ENCODE data around the gene ADGRL3. TPM values are rescaled to one million over a fixed set of nuclear protein-coding genes. Genes with fewer than 3 reads are reported as not detected.

The ADGRL3 gene
- total RNA-seq, 1 donor: under 0.01 TPM

GRCh38 chr4:61922766-61923165 lies 722.6 kb downstream of the ADGRL3 start:
- no peak for DNase-seq (ENCODE audit: low read depth)
- no peak for TF ChIP-seq CTCF (IDR thresholded peaks at IDR 0.05; ENCODE audit: insufficient read depth, low read length)
- H3K4me3 ChIP-seq (ENCODE audit: low read depth, low read length): no peak overlapping the region

GRCh38 chr4:61923179-61923578 lies 723.1 kb downstream of the ADGRL3 start:
- no peak overlapping the region for H3K4me3 ChIP-seq (ENCODE audit: low read depth, low read length)
- no peak for DNase-seq (ENCODE audit: low read depth)
- TF ChIP-seq CTCF (IDR thresholded peaks at IDR 0.05; ENCODE audit: insufficient read depth, low read length): no peak

GRCh38 chr4:61924131-61924530 lies 724.0 kb downstream of the ADGRL3 start:
- DNase-seq (ENCODE audit: low read depth): no peak
- H3K4me3 ChIP-seq (ENCODE audit: low read depth, low read length): no peak overlapping the region
- TF ChIP-seq CTCF (IDR thresholded peaks at IDR 0.05; ENCODE audit: insufficient read depth, low read length): no peak

GRCh38 chr4:61933527-61933926 lies 733.4 kb downstream of the ADGRL3 start:
- no peak overlapping the region for H3K4me3 ChIP-seq (ENCODE audit: low read depth, low read length)
- TF ChIP-seq CTCF (IDR thresholded peaks at IDR 0.05; ENCODE audit: insufficient read depth, low read length): no peak

GRCh38 chr4:61934198-61934597 lies 734.1 kb downstream of the ADGRL3 start:
- no peak for DNase-seq (ENCODE audit: low read depth)
- no peak for TF ChIP-seq CTCF (IDR thresholded peaks at IDR 0.05; ENCODE audit: insufficient read depth, low read length)
- H3K4me3 ChIP-seq (ENCODE audit: low read depth, low read length): no peak overlapping the region

More at GRCh38 chr4:61933527-61933926, 733.4 kb downstream of the ADGRL3 start:
- no peak for DNase-seq (ENCODE audit: low read depth)

GRCh38 chr4:61938250-61938846 lies 738.2 kb downstream of the ADGRL3 start:
- no peak for DNase-seq (ENCODE audit: low read depth)
- TF ChIP-seq CTCF (IDR thresholded peaks at IDR 0.05; ENCODE audit: insufficient read depth, low read length): no peak
- no peak overlapping the region for H3K4me3 ChIP-seq (ENCODE audit: low read depth, low read length)

- no peak for DNase-seq (ENCODE audit: low read depth)
- no peak for TF ChIP-seq CTCF (IDR thresholded peaks at IDR 0.05; ENCODE audit: insufficient read depth, low read length)
- no peak overlapping the region for H3K4me3 ChIP-seq (ENCODE audit: low read depth, low read length)
Observed at GRCh38 chr4:61950625-61951024, 750.5 kb downstream of the ADGRL3 start.
